GM12864 (cell line): ENCODE results near the gene PIP5KL1.

Experiments used
- DNase-seq: peaks from one replicate; pipeline ENCODE4 v3.0.0-alpha.2; 2011; ENCODE audit warnings: low read depth
- H3K4me3 ChIP-seq: 2 replicates; pipeline ENCODE4 v1.5.1; 2011; ENCODE audit warnings: mild to moderate bottlenecking, low read depth, low read length, control low read depth
- TF ChIP-seq, protein P1 (sequence below): IDR thresholded peaks from 2 replicates; pipeline ENCODE4 v1.5.1; 2011; ENCODE audit warnings: low read depth, mild to moderate bottlenecking, moderate library complexity, low read length, control low read depth, inconsistent platforms; ENCODE audit errors: missing control alignments

PIP5KL1 gene

DNA sequence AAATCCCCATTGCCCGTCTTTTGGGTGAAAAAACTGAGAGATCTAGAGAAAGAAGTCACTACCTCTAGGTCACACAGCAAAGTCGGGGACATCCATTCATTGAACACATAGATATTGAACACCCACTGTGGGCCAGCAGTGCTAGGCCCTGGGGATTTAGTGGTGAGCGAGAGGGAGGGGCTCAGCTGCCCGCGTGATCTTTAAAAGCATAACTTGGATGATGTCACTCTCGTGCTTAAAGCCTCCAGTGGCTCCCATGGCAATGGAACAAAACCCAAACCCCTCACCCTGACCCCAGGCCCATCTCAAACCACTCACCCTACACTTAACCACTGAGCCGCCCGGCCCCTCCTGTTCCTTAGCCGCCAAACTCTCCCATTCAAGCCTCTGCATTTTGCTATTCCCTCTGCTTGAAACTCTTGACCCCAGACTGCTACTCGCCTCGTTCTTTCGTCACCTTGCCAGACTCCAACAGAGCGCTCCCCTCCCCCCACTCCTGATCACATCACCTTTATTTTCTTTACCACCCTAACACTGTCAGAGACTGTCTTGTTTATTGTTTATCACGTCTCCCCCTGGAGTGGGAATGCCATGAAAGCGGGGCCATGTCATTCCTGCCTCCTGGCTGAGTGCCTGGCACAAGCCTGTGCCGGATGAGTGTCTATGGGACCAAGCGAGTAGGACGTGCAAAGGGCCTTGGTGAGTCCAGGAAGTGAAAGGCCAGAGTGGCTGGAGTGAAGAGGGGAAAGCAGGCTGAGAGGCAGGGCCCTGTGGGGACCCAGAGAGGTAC, 710 bp upstream of the PIP5KL1 start:
- TF ChIP-seq, protein P1, sequence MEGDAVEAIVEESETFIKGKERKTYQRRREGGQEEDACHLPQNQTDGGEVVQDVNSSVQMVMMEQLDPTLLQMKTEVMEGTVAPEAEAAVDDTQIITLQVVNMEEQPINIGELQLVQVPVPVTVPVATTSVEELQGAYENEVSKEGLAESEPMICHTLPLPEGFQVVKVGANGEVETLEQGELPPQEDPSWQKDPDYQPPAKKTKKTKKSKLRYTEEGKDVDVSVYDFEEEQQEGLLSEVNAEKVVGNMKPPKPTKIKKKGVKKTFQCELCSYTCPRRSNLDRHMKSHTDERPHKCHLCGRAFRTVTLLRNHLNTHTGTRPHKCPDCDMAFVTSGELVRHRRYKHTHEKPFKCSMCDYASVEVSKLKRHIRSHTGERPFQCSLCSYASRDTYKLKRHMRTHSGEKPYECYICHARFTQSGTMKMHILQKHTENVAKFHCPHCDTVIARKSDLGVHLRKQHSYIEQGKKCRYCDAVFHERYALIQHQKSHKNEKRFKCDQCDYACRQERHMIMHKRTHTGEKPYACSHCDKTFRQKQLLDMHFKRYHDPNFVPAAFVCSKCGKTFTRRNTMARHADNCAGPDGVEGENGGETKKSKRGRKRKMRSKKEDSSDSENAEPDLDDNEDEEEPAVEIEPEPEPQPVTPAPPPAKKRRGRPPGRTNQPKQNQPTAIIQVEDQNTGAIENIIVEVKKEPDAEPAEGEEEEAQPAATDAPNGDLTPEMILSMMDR, result no peak
- H3K4me3 ChIP-seq, result peak overlapping the region; percentile 57
- DNase-seq, result no peak

DNA sequence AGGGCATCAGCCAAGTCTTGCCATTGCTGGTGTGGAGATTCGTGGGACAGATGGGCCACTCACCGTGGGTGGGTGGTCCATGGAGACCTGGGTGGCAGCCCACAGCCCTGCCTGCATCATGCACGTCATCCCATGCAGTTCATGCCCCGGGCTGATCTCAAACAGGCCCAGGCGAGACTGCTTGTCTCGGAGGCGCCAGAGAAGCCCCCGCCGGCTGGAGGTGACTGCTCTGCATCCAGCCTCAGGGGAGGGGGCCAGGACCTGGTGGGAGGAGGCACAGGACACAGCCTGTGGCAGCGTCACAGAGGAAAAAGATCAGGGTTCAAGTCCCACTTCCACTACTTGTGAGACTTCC, 975 bp downstream of the PIP5KL1 start:
- no peak for DNase-seq
- TF ChIP-seq, protein P1, result no peak
- no peak overlapping the region for H3K4me3 ChIP-seq

DNA sequence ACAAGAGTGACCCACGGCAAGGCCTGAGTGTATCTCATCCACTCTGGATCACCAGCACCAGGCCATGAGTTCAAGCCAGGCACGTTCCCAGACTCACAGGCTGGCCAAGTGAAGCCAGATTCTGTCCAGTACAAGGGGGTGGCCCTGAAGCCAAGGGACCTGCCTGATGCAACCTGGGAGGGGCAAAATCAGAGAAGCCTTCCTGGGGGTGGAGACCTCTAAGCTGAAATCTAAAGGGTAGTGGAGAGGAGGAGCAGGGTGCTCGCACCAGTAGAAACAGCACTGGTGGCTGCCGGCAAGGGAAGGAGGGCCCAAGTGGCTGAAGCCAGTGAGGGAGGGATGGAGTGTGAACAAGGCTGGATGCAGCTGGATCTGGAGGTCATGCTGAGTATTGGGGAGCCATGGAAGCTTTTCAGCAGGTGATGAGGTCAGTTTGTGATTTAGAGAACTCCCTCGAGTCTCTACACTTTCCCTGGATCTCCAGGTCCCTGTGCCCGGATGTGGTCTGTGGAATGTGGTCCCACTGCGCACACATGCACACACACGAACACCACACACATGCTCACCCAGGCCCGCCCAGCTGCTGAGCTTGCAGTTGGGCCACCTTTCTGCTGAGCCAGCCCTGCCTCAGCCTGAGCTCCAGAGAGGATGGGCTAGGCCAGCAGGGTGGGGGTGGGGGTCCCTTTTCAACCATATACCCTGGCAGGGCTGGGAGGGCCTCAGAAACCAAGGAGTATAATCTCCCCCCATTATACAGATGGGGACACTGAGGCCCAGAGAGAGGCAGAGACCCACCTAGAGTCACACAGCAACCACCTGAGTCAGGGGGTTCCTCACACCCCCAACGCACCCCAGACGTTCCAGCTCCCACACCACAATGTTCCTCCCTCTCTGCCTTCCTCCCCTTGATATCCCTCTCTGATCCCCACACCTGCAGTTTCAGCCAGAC, 1.6 kb downstream of the PIP5KL1 start:
- DNase-seq, result no peak
- TF ChIP-seq, protein P1, result no peak
- no peak overlapping the region for H3K4me3 ChIP-seq

DNA sequence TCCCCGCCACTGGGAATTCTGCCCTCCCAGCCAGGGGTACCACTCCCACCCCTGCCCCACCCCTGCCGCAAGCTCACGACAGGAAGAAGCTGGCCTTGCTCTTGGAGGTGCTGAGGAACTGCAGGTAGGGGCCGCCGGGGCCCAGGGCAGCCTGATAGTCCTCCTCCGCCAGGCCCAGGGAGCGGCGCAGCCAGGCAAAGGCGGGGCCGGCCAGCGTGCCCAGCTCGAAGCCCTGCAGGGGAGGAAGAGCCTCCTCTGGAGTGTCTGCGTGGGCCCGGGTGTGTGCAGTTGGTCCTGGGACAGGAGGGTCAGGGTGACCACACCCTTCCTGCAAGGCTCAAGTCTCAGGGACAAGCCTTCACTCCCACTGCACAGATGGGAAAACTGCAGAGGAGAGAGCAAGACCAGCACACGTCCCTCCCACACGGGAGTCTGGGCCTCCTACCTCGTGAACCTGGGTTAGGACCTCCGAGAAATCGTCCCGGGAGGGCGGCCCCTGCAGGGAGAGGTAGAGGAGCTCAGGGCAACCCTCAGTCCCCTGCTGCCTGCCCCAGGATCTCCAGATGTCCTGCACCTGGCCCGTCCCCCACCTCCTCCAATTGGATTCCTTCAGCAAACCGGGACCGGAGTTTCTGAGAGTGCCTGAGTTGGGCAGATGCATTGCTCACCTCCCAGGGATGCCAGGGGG, 2.4 kb downstream of the PIP5KL1 start:
- DNase-seq, result no peak
- TF ChIP-seq, protein P1, result no peak
- no peak overlapping the region for H3K4me3 ChIP-seq

DNA sequence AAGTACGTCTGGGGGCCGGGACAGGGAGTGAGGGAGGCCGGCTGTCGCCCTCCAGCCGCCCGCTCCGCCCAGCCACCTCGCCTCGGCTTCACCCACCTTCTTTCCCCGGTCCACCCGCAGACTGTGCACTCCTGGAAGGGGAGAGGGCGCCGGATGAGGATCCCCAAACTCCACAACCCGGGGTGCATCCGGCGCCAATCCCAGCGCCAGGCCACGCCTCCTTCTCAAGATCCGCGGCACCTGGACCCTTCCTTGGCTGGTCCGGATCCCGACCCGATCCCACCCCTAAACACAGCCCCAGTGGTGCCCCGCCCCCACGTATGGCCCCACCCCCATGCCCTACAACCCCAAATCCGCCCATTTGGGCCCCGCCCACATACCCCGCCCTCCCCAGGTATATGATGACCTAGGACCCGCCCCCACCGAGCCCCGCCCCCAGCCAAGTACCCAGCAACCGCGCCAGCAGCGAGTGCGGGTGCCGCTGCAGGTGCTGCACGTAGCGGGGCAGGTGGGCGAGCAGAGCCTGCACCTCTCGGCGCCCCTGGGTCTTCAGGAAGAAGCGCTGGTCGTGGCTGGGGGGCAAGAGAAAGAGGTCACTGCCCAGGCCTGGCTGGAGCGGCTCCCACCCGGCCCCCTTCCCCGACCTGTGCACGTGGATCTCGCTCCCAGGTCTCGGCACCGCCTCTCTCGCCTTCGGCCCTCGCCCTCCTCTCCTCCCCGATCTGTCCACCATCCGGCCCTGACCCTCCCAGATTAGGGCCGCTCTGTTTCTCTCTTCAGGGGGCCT, 3.2 kb downstream of the PIP5KL1 start:
- no peak for DNase-seq
- peak overlapping the region; percentile 20 for H3K4me3 ChIP-seq
- TF ChIP-seq, protein P1, result no peak

DNA sequence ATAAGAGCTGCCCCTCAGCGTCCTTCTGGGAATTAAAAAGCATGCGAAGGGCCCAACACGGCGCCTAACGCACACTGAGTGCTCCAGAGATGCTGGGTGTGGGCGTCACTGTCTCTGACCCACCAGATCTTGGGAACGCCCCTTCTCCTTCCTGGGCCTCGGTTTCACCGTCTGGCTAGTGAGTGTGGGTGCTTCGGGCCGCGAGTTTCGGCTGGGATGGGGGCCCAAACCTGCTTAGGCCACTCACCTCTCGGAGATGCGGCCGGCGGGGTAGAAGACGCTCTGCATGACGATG, 3.7 kb downstream of the PIP5KL1 start:
- TF ChIP-seq, protein P1, result no peak
- peak overlapping the region; percentile 20 for H3K4me3 ChIP-seq
- no peak for DNase-seq
